GM23338 (cell line): ENCODE results near the gene ITFG1. TPM values are rescaled to one million over a fixed set of nuclear protein-coding genes. Genes with fewer than 3 reads are reported as not detected.
"Not testable (repeated sequence)": the region's sequence is repeated elsewhere in the genome, so short reads cannot be mapped to it uniquely, and the experiment has no call there.

ENCODE experiments used
- ATAC-seq: fragments of 200-7000 bp; cut with Tn5 transposase; 3 replicates; pipeline ENCODE4 v1.9.1; 2020
- DNase-seq: peaks from one replicate; pipeline ENCODE4 v3.0.0-alpha.2; 2015; ENCODE audit warnings: low spot score
- H2AFZ ChIP-seq: fragments of 200-600 bp; sonication (generic); 2 replicates; pipeline ENCODE4 v1.8.0; 2016; ENCODE audit warnings: antibody characterized with exemption, mild to moderate bottlenecking, moderate library complexity
- H3F3A ChIP-seq: fragments of 200-600 bp; sonication (generic); replicated peaks from 2 replicates; pipeline ENCODE4 v1.8.0; 2017; ENCODE audit warnings: antibody characterized with exemption, mixed run types, low read depth
- H3K27ac ChIP-seq: fragments of 200-600 bp; sonication (generic); 2 replicates; pipeline ENCODE4 v1.6.1; 2016; ENCODE audit warnings: low read depth
- H3K27me3 ChIP-seq: fragments of 200-600 bp; sonication (generic); 2 replicates; pipeline ENCODE4 v1.8.0; 2016; ENCODE audit warnings: mild to moderate bottlenecking, mixed run types, moderate library complexity; ENCODE audit not compliant: insufficient read depth
- H3K36me3 ChIP-seq: fragments of 200-600 bp; sonication (generic); 2 replicates; pipeline ENCODE4 v1.8.0; 2016; ENCODE audit warnings: mild to moderate bottlenecking; ENCODE audit not compliant: insufficient read depth
- H3K4me1 ChIP-seq: fragments of 200-600 bp; sonication (generic); 2 replicates; pipeline ENCODE4 v1.8.0; 2016; ENCODE audit warnings: mild to moderate bottlenecking, moderate library complexity; ENCODE audit not compliant: insufficient read depth
- H3K4me2 ChIP-seq: fragments of 200-600 bp; sonication (generic); 2 replicates; pipeline ENCODE4 v1.7.1; 2017; ENCODE audit warnings: mixed run types
- H3K4me3 ChIP-seq: fragments of 200-600 bp; sonication (generic); 2 replicates; pipeline ENCODE4 v1.6.1; 2016; ENCODE audit warnings: mixed run types
- H3K79me2 ChIP-seq: fragments of 200-600 bp; sonication (generic); replicated peaks from 2 replicates; pipeline ENCODE4 v1.8.0; 2017; ENCODE audit warnings: mild to moderate bottlenecking; ENCODE audit not compliant: insufficient read depth
- H3K9me2 ChIP-seq: fragments of 200-600 bp; sonication (generic); 2 replicates; pipeline ENCODE4 v1.8.0; 2017; ENCODE audit not compliant: insufficient read depth
- H4K20me1 ChIP-seq: fragments of 200-600 bp; sonication (generic); replicated peaks from 2 replicates; pipeline ENCODE4 v1.8.0; 2017; ENCODE audit warnings: mild to moderate bottlenecking; ENCODE audit not compliant: insufficient read depth
- H3K27ac Mint-ChIP-seq: 2 replicates; pipeline ENCODE4 v1.8.0; 2020; ENCODE audit warnings: inconsistent platforms, mild to moderate bottlenecking, moderate library complexity, mixed read lengths
- H3K27me3 Mint-ChIP-seq: 3 replicates; pipeline ENCODE4 v1.8.0; 2022; ENCODE audit warnings: low read depth, mild to moderate bottlenecking, moderate library complexity, mixed read lengths, inconsistent platforms; ENCODE audit not compliant: insufficient read depth, poor library complexity
- H3K36me3 Mint-ChIP-seq: 3 replicates; pipeline ENCODE4 v1.8.0; 2021; ENCODE audit warnings: low read depth, mild to moderate bottlenecking, inconsistent platforms, moderate library complexity, mixed read lengths
- H3K4me1 Mint-ChIP-seq: 3 replicates; pipeline ENCODE4 v1.8.0; 2020; ENCODE audit warnings: mild to moderate bottlenecking, inconsistent platforms, mixed read lengths
- H3K4me3 Mint-ChIP-seq: 3 replicates; pipeline ENCODE4 v1.8.0; 2021; ENCODE audit warnings: moderate library complexity, mild to moderate bottlenecking, inconsistent platforms, mixed read lengths
- H3K9me3 Mint-ChIP-seq: 3 replicates; pipeline ENCODE4 v1.8.0; 2020; ENCODE audit warnings: moderate library complexity, mild to moderate bottlenecking, inconsistent platforms, mixed read lengths
- CREB1 ChIP-seq: fragments of 250-450 bp; sonication (Bioruptor Pico); IDR thresholded peaks from 2 replicates; pipeline ENCODE4 v1.5.0; 2020; ENCODE audit warnings: low read depth, mild to moderate bottlenecking, moderate library complexity
- EZH2phosphoT487 ChIP-seq: fragments of 200-600 bp; sonication (generic); IDR thresholded peaks from one replicate; pipeline ENCODE4 v1.8.1; 2018; ENCODE audit warnings: antibody characterized with exemption; ENCODE audit not compliant: unreplicated experiment
- JUNB ChIP-seq: IDR thresholded peaks from one replicate; pipeline ENCODE4 v1.6.1; 2016; ENCODE audit warnings: antibody characterized with exemption; ENCODE audit not compliant: unreplicated experiment
- NANOG ChIP-seq: IDR thresholded peaks from 2 replicates; pipeline ENCODE4 v1.6.1; 2016; ENCODE audit warnings: antibody characterized with exemption, borderline replicate concordance
- STAT1 ChIP-seq: IDR thresholded peaks from one replicate; pipeline ENCODE4 v1.6.1; 2016; ENCODE audit warnings: antibody characterized with exemption; ENCODE audit not compliant: unreplicated experiment
- ZNF114 ChIP-seq: fragments of 250-450 bp; sonication (Bioruptor Pico); IDR thresholded peaks from 2 replicates; pipeline ENCODE4 v1.5.0; 2020; ENCODE audit warnings: mild to moderate bottlenecking, moderate library complexity
- ZNF331 ChIP-seq: fragments of 250-450 bp; sonication (Bioruptor Pico); IDR thresholded peaks from 2 replicates; pipeline ENCODE4 v1.5.0; 2020; ENCODE audit warnings: low read depth, mild to moderate bottlenecking, moderate library complexity
- polyA plus RNA-seq: library from polyadenylated mRNA; unstranded; fragments of >200 nt; fragmentation: Nextera tagmentation; extraction: Ambion mirVana; gene quantifications from 2 replicates; pipeline ENCODE4 v1.2.1, GENCODE V29; 2016
- total RNA-seq: library from RNA; depleted of rRNA; stranded (reverse); fragments of >200 nt; shearing (Covaris generic); gene quantifications from 2 replicates; pipeline ENCODE4 v1.2.3, GENCODE V29; 2014
- TF ChIP-seq, protein P1 (sequence below): fragments of 250-450 bp; sonication (Bioruptor Pico); IDR thresholded peaks from 2 replicates; pipeline ENCODE4 v1.5.0; 2020; ENCODE audit warnings: mild to moderate bottlenecking, moderate library complexity
- TF ChIP-seq, protein P2 (sequence below), 2 experiments: fragments of 200-600 bp in 1 of 2; sonication (generic) in 1 of 2; conservative IDR thresholded peaks; 2 replicates each; pipeline versions ENCODE4 v1.5.1 to v1.6.1; 2016 to 2017; ENCODE audit warnings: antibody characterized with exemption in 2 of 2, low read depth in 2 of 2, mild to moderate bottlenecking in 2 of 2, moderate library complexity in 1 of 2
- TF ChIP-seq, protein P3 (sequence below): IDR thresholded peaks from one replicate; pipeline ENCODE4 v1.6.1; 2018; ENCODE audit warnings: antibody characterized with exemption; ENCODE audit not compliant: unreplicated experiment

ITFG1 gene
- total and polyA plus RNA-seq, 2 experiments from 2014 or later, result 18.5 to 26.9 TPM

DNA sequence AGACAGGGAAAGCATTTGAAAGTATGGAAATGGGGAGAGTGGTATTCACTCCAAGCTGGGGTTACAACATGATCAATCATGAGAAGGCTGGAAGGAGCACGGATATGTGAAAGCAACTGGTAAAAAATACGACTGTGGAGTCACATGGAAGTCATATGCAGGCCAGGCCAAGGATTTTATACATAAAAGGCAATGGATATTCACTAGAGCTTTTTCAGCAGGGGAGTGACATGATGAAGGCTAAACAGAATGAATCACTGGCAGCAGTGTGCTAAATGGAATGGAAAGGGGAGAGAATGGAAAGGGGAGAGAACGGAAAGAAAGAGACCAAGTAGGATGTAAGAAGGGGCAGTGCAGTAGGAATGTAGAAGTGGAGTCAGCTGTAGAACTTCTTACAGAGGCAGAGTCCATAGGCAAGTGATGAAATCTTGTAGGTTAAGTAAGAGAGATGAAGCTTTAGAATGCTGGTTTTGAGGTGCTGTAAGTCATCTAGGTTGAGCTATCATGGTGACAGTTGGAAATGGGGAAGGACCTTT, 304.1 kb downstream of the ITFG1 start:
- H3K27me3 ChIP-seq, result no peaks in the 10 kb centered on the region
- Mint-ChIP-seq H3K4me1 (no peaks in the 10 kb centered on the region), H3K27me3 (no peaks in the 10 kb centered on the region), H3K9me3 (peaks cover 20% of the 10 kb centered on the region), H3K27ac (no peak overlapping the region), H3K4me3 (no peak overlapping the region), H3K36me3 (peaks cover 24% of the 10 kb centered on the region)
- H4K20me1 ChIP-seq, result no peaks in the 10 kb centered on the region
- no peaks in the 10 kb centered on the region for H3K9me2 ChIP-seq
- H3F3A ChIP-seq, result no peaks in the 10 kb centered on the region
- no peak overlapping the region for H3K27ac ChIP-seq
- ATAC-seq, result no peak
- no peak overlapping the region for H2AFZ ChIP-seq
- H3K4me3 ChIP-seq, result no peak overlapping the region
- H3K4me1 ChIP-seq, result no peaks in the 10 kb centered on the region
- no peak for TF ChIP-seq ZNF331
- TF ChIP-seq, protein P1, sequence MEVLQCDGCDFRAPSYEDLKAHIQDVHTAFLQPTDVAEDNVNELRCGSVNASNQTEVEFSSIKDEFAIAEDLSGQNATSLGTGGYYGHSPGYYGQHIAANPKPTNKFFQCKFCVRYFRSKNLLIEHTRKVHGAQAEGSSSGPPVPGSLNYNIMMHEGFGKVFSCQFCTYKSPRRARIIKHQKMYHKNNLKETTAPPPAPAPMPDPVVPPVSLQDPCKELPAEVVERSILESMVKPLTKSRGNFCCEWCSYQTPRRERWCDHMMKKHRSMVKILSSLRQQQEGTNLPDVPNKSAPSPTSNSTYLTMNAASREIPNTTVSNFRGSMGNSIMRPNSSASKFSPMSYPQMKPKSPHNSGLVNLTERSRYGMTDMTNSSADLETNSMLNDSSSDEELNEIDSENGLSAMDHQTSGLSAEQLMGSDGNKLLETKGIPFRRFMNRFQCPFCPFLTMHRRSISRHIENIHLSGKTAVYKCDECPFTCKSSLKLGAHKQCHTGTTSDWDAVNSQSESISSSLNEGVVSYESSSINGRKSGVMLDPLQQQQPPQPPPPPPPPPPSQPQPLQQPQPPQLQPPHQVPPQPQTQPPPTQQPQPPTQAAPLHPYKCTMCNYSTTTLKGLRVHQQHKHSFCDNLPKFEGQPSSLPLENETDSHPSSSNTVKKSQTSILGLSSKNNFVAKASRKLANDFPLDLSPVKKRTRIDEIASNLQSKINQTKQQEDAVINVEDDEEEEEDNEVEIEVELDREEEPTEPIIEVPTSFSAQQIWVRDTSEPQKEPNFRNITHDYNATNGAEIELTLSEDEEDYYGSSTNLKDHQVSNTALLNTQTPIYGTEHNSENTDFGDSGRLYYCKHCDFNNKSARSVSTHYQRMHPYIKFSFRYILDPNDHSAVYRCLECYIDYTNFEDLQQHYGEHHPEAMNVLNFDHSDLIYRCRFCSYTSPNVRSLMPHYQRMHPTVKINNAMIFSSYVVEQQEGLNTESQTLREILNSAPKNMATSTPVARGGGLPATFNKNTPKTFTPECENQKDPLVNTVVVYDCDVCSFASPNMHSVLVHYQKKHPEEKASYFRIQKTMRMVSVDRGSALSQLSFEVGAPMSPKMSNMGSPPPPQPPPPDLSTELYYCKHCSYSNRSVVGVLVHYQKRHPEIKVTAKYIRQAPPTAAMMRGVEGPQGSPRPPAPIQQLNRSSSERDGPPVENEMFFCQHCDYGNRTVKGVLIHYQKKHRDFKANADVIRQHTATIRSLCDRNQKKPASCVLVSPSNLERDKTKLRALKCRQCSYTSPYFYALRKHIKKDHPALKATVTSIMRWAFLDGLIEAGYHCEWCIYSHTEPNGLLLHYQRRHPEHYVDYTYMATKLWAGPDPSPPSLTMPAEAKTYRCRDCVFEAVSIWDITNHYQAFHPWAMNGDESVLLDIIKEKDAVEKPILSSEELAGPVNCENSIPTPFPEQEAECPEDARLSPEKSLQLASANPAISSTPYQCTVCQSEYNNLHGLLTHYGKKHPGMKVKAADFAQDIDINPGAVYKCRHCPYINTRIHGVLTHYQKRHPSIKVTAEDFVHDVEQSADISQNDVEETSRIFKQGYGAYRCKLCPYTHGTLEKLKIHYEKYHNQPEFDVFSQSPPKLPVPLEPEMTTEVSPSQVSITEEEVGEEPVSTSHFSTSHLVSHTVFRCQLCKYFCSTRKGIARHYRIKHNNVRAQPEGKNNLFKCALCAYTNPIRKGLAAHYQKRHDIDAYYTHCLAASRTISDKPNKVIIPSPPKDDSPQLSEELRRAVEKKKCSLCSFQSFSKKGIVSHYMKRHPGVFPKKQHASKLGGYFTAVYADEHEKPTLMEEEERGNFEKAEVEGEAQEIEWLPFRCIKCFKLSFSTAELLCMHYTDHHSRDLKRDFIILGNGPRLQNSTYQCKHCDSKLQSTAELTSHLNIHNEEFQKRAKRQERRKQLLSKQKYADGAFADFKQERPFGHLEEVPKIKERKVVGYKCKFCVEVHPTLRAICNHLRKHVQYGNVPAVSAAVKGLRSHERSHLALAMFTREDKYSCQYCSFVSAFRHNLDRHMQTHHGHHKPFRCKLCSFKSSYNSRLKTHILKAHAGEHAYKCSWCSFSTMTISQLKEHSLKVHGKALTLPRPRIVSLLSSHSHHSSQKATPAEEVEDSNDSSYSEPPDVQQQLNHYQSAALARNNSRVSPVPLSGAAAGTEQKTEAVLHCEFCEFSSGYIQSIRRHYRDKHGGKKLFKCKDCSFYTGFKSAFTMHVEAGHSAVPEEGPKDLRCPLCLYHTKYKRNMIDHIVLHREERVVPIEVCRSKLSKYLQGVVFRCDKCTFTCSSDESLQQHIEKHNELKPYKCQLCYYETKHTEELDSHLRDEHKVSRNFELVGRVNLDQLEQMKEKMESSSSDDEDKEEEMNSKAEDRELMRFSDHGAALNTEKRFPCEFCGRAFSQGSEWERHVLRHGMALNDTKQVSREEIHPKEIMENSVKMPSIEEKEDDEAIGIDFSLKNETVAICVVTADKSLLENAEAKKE (CRISPR knock-in tag), result no peak
- TF ChIP-seq, protein P2, sequence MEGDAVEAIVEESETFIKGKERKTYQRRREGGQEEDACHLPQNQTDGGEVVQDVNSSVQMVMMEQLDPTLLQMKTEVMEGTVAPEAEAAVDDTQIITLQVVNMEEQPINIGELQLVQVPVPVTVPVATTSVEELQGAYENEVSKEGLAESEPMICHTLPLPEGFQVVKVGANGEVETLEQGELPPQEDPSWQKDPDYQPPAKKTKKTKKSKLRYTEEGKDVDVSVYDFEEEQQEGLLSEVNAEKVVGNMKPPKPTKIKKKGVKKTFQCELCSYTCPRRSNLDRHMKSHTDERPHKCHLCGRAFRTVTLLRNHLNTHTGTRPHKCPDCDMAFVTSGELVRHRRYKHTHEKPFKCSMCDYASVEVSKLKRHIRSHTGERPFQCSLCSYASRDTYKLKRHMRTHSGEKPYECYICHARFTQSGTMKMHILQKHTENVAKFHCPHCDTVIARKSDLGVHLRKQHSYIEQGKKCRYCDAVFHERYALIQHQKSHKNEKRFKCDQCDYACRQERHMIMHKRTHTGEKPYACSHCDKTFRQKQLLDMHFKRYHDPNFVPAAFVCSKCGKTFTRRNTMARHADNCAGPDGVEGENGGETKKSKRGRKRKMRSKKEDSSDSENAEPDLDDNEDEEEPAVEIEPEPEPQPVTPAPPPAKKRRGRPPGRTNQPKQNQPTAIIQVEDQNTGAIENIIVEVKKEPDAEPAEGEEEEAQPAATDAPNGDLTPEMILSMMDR (conservative IDR thresholded peaks at IDR 0.05; ENCODE audit: low read depth in 2 of 2), result no peak
- TF ChIP-seq, protein P3, sequence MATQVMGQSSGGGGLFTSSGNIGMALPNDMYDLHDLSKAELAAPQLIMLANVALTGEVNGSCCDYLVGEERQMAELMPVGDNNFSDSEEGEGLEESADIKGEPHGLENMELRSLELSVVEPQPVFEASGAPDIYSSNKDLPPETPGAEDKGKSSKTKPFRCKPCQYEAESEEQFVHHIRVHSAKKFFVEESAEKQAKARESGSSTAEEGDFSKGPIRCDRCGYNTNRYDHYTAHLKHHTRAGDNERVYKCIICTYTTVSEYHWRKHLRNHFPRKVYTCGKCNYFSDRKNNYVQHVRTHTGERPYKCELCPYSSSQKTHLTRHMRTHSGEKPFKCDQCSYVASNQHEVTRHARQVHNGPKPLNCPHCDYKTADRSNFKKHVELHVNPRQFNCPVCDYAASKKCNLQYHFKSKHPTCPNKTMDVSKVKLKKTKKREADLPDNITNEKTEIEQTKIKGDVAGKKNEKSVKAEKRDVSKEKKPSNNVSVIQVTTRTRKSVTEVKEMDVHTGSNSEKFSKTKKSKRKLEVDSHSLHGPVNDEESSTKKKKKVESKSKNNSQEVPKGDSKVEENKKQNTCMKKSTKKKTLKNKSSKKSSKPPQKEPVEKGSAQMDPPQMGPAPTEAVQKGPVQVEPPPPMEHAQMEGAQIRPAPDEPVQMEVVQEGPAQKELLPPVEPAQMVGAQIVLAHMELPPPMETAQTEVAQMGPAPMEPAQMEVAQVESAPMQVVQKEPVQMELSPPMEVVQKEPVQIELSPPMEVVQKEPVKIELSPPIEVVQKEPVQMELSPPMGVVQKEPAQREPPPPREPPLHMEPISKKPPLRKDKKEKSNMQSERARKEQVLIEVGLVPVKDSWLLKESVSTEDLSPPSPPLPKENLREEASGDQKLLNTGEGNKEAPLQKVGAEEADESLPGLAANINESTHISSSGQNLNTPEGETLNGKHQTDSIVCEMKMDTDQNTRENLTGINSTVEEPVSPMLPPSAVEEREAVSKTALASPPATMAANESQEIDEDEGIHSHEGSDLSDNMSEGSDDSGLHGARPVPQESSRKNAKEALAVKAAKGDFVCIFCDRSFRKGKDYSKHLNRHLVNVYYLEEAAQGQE, result no peak
- no peak for TF ChIP-seq STAT1
- no peak for TF ChIP-seq JUNB
- no peak for TF ChIP-seq CREB1 (CRISPR knock-in tag)
- no peak for TF ChIP-seq NANOG
- TF ChIP-seq ZNF114 (CRISPR knock-in tag), result no peak
- TF ChIP-seq EZH2phosphoT487, result no peak
- no peak overlapping the region for H3K4me2 ChIP-seq
- H3K36me3 ChIP-seq, result peaks cover 15% of the 10 kb centered on the region
- DNase-seq, result no peak
- no peaks in the 10 kb centered on the region for H3K79me2 ChIP-seq

DNA sequence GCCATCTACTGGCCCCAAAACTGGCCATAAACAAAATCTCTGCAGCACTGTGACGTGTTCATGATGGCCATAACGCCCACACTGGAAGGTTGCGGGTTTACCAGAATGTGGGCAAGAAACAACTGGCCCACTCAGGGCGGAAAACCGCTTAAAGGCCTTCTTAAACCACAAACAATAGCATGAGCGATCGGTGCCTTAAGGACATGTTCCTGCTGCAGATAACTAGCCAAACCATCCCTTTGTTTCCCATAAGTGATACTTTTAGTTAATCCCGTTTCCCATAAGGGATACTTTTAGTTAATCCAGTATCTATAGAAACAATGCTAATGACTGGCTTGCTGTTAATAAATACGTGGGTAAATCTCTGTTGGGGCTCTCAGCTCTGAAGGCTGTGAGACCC, 308.4 kb downstream of the ITFG1 start:
- not testable (repeated sequence) for H3K79me2 ChIP-seq, H3K27me3 ChIP-seq, H3K4me3 Mint-ChIP-seq, H3K4me1 ChIP-seq, H3F3A ChIP-seq, H3K27ac Mint-ChIP-seq, H3K9me2 ChIP-seq, H3K4me3 ChIP-seq, DNase-seq, H3K4me2 ChIP-seq, H3K4me1 Mint-ChIP-seq, ATAC-seq, H4K20me1 ChIP-seq, H3K27me3 Mint-ChIP-seq, H3K27ac ChIP-seq, H2AFZ ChIP-seq
- peaks cover 31% of the 10 kb centered on the region for H3K9me3 Mint-ChIP-seq
- peaks cover 28% of the 10 kb centered on the region for H3K36me3 Mint-ChIP-seq
- H3K36me3 ChIP-seq, result peaks cover 16% of the 10 kb centered on the region
